HG03095 (cell line): ENCODE results near the gene NUP214.

Experiments used
- ATAC-seq: cut with Tn5 transposase; IDR thresholded peaks from one replicate; pipeline ENCODE4 v1.9.1; 2021; ENCODE audit warnings: moderate library complexity; ENCODE audit not compliant: unreplicated experiment

Gene NUP214

DNA sequence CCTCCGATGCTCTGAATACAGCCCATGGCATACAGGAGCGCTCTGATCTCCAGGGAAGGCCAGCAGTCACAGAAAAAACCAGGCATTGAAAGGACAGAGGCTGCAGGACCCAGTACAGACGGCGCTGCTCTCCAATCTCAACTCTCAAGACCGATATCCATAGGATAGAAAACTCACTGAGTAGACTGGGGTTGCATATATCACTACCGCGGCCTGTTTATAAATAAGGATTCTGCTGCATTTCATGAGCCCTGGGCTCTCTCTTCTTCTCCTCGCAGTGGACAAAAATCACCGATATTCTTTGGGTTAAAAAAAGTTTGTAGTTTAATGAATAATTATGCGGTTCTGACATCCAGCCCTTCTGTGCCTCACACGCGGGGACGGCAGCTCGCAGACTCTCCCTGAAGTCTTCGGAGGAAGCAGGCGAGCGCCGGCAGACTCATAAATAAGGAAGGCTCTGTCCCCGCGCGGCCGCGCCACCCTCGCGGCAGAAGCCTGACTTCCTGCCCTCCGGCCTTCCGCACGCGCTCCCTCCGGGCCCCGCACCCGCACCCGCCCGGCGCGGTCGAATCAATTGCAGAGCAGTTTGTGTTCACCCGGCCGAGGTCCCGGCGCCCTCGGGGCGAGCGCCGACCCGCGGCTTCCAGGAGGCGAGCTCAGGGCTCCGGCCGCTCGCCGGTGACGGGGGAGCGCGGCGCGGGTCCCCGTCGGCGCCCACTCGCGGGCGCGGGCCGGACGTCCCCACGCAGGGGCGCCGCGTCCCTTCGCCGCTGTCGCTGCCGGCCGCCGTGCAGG, 150.9 kb downstream of the NUP214 start, which contains the start of gene FAM78A:
TSS of gene FAM78A (minus strand) at position 417 of the 795 bp plus-strand sequence. CDS start at position 86, 331 bp downstream.
- no peak for ATAC-seq

DNA sequence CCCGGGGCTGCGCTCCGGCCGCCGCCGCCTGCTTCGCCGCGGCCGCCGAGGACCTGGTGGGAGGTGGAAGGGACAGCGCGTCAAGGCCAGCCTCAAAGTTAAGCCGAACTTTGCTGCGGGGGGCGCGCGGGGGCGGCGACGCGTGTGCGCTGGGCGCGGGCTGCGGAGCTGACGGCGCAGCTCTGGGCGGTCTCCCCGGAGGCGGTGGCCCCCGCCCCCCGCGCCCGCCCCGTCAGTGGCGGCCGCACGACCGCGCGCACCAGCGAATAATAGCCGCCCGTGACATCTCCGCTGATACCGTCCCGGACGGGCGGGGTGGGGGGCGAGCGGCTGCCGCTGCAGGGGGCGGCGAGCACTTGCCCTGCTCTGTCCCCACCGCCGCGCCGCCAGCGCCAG, 151.5 kb downstream of the NUP214 start:
- ATAC-seq, result no peak

DNA sequence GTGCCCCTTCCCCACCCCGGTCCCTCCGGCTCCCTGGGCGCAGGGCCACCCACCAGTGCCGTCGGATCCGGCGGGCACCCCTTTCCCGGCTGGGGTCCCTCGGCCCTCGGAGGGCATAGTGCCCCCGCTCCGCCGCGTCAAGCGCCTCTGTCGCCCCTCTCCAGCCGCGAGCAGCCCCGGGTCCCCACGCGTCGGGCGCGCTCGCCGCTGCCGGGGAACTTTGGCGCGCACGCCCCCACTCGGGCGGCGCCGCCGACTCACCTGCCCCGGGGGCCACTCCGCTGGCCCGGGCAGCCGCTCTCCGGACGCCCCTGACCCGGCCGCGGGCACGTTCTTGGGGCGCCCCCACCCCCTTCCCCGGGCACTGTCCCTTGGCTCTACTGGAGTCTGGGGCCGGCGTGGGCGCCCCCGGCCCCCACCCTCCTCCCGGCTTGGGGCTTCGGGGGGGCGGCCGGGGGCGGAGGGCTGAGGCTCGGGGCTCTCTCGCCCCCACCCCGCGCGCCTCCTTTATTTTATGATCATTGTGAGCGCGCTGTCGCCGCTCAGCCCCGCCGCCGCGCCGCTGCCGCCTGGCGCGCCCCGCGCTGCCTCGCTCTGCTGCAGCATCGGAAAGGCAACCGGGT, 152.0 kb downstream of the NUP214 start:
- no peak for ATAC-seq

DNA sequence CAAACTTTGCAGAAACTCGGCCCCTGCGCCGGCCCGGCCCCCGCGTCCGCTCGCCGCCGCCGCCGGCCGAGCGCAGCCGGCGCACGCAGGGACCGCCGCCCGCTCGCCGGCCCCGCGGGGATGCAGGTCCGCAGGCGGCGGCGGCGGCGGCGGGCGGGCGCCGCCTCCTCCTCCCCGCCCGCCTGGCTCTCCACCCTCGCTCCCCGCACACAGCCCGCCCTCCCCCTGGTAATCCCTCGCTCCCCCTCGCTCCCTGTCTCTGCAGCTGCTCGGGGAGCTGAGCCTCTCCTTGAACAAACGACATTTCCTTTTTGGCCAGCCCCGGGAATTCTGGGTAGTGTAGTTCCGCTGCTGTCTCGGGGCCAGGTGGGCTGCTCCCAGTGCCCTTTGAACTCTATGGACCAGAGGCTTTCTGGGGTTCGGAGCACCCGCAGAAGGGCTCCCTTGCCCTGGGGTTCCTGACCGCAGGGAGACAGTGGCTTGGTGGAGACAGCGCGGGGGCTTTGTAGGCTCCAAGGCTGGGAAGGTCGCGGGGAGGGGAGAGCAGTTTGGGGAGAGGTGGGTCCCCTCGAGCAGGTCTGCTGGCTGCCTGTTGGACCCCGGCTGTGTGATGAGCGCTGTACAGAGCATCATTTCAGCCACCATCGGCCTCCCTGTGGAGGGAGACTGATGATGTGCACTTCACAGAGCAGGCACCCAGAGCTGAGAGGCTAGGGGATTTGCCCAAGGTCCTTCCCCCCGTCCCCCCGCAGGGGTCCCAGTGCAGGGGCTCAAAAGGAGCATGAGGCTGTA, 152.7 kb downstream of the NUP214 start:
- ATAC-seq, result no peak

DNA sequence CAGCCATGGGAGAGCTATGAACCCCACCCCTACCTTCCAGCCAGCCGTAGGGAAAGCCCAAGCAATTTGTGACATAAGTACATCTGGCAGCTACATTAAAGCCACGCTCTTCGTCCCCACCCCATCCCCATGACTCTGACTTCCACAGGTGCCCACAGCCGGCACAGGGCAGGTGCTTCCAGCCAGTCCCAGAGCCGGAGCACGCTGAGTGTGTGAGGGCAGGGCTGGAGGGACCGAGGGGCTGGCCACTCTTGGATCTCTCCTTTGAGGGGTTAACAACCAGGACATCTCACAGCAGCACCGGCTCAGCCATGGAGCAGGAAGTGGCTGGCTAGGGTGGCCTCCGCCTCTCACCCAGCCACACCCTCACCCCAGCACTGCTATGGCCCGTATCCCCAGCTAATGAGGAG, 153.3 kb downstream of the NUP214 start:
- ATAC-seq, result no peak

DNA sequence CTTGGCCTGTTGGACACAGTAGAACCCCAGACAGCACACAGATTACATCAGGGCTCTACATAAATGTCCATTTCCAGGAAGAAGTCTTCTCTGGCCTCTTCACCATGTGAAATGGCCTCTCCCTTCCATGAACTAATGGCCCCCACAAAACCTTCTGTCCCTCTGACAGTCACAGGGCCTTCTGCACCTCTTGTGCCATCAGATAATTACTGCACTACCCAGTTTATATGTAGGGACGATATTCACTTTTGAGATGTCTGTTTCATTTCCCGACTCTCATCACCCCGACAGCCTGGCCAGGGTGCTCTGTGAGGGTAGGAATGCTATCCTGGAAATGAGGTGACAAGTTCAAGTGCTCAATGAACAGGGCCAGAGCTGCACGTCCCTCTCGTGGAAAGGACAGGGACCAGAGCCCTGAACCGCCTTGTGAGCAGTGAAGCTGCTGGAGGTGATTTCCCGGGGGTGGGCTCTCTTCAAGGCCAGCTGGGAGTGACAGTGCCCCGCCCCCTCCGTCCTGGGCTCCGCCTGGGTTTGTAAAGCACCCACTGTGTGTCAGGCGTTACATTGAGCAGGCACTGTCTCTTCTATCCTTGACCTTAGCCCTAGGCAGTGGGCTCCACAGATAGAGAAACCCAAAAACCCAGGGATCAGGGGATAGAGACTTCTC, 153.9 kb downstream of the NUP214 start:
- no peak for ATAC-seq

DNA sequence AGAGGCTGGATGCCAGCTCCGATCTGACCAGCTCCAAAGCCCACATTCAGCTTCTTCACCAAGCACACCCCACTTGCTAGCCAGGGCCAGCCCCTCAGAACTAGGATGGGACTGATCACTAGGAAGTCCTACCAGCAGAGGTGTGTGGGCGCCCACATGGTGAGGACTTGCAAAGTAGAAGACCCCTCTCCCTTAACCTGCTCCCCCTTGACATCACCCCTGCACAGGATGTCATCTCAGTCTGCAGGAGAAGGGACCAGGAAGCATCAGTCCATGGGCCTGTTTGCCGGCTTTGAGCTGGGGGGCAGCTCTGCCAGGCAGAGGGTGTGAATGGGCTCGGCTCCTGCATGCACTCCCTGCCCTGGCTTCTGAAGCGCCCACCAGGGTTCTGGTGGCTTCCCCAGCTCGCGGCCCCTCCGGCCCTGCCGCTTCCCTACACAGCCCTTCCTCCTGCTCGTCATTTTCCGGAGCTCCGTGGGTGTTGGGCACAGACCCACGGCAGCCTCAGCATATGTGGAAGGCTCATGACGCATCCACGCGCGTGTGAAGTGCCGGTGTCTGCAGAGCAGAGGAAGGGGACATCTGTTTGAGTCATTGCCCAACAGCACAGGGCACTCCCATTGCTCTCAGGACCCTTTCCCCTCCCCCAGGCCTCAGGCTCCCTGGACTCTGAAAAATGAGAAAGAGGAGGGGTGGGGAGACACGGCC, 154.6 kb downstream of the NUP214 start:
- ATAC-seq, result no peak

DNA sequence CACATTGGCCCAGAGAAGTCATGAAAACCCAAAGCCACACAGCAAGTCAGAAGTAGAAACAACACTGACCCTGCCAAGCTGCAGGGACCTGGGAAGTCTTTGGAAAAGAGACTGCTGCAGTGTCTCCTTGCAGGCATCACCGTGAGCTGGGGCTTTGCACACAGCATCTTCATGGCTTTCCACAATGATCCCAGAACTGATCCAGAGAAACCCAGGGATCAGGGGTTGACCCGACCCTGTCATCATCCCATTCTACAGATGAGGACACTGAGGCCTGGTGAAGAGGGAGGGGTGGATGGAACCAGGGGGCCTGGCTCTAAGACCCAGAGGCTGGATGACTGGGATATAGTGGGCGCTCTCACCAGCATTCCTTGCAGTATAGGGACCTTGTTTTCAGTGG, 155.3 kb downstream of the NUP214 start:
- ATAC-seq, result no peak

DNA sequence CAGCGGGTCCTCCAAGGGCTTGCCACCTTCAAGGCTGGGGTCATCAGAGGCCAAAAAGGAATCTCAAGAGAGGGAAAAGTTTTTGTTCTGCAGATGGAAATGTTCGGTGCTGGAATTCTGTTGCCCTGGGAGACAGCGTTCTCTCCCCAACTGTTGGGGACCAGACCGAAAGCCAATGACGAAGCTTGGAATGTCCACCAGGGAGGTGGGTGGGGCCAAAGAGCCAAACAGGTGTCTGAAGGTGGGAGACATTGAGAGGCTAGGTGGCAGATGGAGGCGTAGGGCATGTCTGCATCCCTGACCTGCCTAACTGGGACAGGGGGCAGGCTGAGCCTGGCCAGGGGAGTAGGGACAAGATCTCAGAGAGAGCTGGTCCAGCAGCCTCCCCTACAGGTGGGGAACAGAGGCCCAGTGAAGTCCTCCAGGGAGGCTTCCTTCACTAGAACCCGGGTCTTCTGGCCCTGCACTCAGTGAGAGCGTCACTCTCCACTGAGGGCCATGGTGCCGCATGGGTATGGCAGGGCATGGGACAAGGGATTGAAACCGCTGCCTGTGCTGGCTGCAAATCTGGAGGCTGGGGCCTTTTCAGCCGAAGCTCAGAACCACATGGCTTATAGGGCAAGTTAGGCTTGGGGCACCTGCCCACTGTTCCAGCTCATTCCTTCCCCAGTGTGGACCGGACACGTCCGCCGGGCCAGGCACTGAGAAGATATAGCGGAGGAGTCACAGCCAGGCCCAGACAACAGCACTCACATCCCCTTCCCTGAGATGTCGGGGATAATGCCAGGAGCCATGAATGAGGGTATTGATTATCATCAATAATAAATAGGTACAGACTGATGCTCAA, 156.0 kb downstream of the NUP214 start:
- no peak for ATAC-seq

DNA sequence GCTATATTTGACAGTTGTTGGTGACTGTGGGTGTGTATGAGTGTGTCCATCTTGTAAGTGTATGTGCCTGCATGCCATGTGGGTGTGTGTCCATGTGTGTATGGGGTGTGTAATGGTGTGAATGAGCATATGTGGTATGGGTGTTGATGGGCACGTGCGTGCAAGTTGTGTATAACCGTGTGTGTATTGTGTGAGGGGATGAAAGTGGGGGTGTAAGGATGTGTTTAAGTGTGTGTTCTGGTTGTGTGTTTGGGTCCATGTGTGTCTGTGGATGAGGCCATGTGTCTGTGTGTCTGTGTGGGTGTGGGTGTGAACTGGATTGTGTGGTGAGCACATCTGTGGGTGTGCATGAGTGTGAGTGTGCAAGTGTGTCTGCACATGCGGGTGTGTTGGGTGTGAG, 156.8 kb downstream of the NUP214 start:
- ATAC-seq, result no peak

DNA sequence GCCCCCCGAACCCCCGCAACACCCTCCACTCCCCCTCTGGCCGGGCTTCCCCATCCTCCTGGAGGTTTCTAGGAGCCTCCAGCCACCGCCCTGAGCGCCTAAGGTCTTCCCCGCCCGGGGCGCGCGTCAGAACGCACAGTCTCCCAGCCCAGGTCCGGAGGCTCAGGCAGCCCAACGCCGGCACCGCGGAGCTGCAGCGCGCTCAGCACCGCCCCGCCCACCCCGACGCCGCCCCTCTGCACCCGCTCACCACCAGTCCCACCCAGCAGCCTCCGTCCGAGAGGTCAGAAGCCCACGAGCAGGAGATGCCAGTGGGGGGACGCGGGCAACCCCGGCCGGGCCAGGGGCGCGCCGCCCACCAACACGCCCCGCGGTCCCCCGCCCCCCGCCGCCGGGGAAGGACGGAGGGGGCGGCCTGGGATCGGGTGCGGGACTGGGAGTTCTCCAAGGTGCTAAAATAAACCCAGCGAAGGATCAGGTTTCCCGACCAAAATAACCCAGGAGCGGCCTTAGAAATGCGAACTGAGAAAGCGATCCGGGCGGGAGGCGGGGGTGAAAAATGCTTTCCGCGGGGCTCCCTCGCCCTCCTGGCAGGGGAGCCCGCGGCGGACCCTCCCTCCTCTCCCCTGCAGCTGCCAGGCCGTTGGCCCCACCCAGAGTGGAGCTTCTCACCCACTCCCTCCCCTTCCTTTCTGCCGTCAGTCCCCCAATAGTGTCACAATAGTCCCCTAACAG, 157.5 kb downstream of the NUP214 start:
- ATAC-seq, result no peak
